NCI-H748 (cell line): ENCODE measurements around the gene ENDOV.
A peak's percentile ranks its signal among the peaks of the same experiment; 100 is the strongest.

ENCODE experiments used
- DNase-seq: peaks from one replicate; lab custom pipeline; 2025; ENCODE audit not compliant: unreplicated experiment; lab: John Stamatoyannopoulos, UW

The ENDOV gene

GRCh38 chr17:80414803-80415625, at the start of gene ENDOV:
ENDOV (plus strand) TSS chr17:80415167; CDS start chr17:80415195, 28 bp downstream.
- peak; percentile 93 for DNase-seq

- DNase-seq = no peak
These were observed 49.0 kb upstream of the ENDOV start for GRCh38 chr17:80365983-80366382.

DNA sequence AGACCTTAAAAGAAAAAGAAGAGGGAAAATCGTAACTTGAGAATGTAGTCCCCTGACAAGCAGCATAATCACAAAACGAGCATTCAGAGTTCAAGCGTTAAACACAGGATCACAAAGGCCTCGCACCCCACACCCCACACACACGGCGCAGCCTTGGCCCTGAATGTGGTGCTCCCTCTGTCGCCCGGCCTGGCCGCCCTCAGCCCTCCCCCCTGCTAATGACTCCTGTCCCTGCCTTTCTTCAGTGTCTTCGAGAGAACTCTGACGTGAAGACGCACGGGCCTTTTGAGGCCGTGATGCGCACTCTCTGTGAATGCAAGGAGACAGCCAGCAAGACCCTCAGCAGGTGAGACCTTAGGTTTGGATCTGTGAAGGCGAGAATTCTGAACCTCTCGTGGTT, 47.5 kb upstream of the ENDOV start:
- no peak for DNase-seq

- no peak for DNase-seq
These were observed 43.8 kb upstream of the ENDOV start for GRCh38 chr17:80371196-80371595.

DNA sequence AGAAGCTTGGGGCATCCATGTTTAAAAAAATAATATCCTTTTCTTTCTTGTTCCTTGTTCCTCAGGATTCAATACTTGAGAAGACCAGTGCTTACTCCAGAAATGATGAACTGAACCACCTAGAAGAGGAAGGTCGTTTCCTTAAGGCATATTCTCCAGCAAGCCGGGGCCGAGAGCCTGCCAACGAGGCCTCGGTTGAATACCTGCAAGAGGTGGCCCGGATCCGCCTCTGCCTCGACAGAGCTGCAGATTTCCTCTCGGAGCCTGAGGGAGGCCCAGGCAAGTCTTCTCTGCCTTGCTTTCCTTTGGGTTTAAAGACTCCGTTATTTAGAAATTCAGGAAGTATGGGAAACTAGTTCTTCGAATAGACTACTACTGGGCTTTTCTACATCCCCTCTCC, 42.5 kb upstream of the ENDOV start:
- DNase-seq = no peak

DNA sequence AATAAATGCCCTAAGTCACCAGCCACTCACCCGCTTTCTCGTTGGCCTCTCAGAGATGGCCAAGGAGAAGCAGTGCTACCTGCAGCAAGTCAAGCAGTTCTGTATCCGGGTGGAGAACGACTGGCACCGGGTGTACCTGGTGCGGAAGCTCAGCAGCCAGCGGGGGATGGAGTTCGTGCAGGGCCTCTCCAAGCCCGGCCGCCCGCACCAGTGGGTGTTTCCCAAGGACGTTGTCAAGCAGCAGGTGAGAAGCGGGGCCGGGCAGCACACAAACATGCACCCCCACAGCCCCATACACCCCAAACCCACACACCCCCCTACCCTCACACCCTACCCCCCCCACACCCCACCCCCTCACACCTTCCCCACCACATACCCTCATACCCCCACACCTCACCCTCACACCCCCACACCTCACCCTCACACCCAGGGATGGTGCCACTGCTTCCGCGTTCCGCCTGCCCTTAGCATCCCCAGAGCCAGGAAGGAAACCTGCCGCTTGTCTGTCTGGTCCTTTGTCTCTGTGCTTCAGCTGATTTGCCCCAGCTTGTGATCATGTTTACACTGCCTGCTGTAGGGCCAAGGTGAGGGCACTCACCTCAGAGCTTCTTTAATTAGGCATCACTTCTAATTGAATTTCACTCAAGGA, 41.9 kb upstream of the ENDOV start:
- no peak for DNase-seq

DNA sequence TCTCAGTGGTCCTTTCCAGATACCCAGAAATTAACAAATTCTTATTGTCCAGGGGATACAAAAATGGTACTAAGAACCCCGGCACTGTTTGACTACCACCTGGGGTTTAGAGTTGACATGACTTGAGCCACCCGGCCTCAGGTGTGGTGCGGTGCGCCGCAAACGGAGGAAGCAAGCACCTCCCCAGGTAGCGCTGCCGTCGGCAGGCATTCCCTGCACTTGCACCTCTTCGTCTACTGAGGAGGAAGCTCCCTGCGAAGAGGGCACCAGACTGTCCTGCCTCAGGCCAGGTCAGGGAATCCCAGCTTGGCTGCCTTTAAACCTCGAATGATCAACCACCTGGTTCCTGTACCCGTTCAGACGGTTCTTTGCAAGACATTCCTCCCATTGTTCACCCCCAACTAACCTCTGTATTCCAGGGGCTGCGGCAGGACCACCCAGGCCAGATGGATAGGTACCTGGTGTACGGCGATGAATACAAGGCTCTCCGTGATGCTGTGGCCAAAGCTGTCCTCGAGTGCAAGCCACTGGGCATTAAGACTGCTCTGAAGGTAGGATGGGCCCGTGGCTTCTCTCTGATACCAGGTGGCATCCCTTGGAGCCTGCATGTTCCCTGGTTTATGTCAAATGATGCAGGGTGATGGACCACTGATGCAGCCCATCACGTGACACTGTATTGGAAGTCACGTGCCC, 40.8 kb upstream of the ENDOV start:
- DNase-seq = no peak

GRCh38 chr17:80374732-80375585, 40.0 kb upstream of the ENDOV start:
- no peak for DNase-seq

GRCh38 chr17:80376531-80376930, 38.4 kb upstream of the ENDOV start:
- no peak for DNase-seq

DNA sequence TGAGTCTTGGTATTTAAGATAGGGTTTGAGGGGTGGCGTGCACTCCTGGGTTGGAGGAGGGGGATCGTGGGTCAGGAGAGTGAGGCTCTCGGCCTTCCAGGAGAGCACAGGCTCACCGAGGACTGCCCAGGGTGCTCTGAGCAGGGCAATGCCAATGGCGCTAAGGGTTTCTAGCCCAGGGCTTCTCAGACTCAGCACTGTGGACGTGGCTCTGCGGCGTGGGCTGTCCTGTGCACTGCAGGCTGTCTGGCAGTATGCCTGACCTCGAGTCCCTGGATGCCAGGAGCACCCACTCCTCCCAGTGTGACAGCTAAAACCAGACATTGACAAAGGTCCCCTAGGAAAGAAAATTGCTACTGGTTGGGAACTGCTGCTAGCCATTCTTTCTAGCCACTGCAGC, 37.2 kb upstream of the ENDOV start:
- DNase-seq = no peak

DNA sequence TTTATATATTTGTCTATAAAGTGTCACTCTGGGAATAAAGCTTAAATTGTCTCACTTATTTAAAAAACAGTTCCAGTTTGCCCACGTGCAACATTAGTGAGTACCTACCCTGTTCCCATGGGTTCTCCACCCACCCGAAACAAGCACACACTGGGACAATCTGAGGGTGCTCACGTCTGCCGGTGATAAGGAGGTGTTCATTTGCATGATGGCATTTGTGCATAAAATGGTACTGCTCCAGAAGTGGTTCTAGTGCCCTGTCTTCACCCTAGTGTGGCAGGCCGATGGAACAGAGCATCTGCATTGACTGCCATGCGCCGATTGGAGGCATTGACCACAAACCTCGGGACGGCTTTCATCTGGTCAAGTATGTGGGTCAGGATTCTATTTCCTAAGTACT, 35.6 kb upstream of the ENDOV start:
- DNase-seq = no peak

DNA sequence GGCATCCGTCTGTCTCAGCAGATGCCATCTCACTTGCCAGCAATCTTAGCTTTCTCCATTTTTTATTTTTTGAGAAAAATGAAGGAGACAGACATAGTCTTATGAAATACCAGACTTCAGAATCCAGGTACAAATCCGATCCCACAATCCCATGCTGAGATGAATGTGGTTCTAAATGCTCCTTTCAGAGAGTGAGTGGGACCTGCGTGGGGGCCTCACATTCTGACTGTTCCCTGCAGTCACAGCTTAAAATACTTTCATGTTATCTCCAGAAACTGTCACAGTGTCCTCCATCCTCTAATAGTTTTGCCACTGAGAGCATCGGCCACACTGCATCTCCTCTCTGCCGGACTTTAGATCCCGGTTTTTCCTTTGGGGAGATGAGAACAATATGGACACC, 34.9 kb upstream of the ENDOV start:
- DNase-seq = no peak

GRCh38 chr17:80380555-80381002, 34.4 kb upstream of the ENDOV start:
- no peak for DNase-seq

GRCh38 chr17:80381416-80381923, 33.5 kb upstream of the ENDOV start:
- no peak for DNase-seq

GRCh38 chr17:80382446-80382845, 32.5 kb upstream of the ENDOV start:
- DNase-seq = no peak

DNA sequence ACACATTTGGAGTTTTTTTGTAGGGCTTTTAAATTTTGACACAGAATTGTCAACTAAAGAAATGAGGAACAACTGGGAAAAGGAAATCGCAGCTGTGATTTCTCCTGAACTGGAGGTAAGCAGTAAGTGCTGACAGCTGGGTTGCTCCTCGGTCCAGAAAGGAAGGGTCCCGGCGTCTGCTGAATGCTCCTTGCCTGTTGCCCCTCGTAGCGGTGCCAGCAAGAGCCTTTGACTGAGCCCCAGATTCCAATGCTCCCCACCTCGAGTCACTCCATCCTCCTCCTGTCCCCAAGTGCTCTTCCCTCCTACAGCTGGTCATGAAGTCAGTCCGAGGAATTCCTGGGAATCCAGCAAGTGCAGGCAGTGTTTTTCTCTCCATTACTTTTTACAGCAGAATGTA, 32.0 kb upstream of the ENDOV start:
- DNase-seq = no peak

DNA sequence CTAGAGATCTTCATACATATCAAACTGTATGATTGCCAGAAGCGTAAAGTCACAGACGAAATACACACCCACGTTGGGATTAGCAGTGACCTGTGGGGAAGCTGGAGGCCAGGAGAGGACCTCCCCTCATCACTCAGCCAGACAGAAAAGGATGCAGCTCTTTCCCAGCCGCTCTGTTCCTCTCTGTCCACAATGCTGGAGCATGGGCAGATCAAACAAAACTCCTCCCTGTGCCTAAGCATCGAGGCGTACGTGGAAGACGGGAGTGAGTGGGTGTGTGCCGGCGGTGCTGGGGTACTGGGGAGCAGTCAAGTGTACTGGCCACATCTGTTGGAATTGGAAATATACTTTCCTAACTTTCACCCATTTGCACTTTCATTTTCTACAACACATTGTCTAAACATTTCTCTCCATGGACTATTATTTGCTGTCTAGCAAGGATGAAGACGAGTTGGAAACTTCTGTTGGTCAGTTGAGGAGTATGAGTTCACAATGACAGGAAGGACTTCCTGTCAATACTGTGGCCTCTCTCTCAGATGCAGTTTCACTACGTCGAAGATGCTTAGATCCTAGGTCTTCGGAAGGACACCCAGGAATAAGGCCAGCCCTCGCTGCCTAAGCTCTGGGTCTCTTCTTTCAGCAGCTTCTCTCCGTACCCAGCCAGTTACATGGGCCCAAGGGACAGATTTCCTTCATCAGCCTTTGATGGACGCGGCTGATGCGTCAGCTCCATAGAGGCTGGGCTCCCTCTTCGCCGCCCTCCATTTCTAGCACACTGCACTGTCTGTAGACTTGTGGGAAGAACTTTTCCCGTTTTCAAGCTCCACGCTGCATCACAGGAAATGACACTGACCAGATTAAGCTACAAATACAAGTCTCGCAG, 30.6 kb upstream of the ENDOV start:
- DNase-seq = no peak

- no peak for DNase-seq
These were observed 29.9 kb upstream of the ENDOV start for GRCh38 chr17:80385046-80385445.

- no peak for DNase-seq
These were observed 28.6 kb upstream of the ENDOV start for GRCh38 chr17:80386341-80386740.

GRCh38 chr17:80387071-80387470, 27.9 kb upstream of the ENDOV start:
- DNase-seq = no peak
